Measurements from ENCODE around the gene PCDHB13.
"Not testable (repeated sequence)": the region's sequence is repeated elsewhere in the genome, so short reads cannot be mapped to it uniquely, and the experiment has no call there.

PCDHB13 gene

DNA sequence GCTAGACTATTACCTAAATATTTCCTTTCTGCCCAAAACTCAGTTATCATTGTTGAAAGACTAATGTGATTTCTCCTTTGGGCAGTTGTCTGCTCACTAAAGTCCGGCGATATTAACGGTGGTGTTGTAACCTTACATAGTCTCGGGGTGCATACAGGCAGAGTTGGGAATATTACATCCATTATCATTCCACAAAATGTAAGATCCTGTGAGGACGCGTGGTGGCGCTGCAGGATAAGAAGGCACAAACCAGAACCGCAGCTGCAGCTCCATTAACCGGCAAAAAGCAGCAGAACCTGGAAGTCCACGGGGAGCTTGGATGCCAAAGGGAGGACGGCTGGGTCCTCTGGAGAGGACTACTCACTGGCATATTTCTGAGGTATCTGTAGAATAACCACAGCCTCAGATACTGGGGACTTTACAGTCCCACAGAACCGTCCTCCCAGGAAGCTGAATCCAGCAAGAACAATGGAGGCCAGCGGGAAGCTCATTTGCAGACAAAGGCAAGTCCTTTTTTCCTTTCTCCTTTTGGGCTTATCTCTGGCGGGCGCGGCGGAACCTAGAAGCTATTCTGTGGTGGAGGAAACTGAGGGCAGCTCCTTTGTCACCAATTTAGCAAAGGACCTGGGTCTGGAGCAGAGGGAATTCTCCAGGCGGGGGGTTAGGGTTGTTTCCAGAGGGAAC, at the start of gene PCDHB13:
PCDHB13 (plus strand) TSS at position 264 of the 684 bp plus-strand sequence; CDS start at position 469, 205 bp downstream.
- DNase-seq = not testable (repeated sequence)

DNA sequence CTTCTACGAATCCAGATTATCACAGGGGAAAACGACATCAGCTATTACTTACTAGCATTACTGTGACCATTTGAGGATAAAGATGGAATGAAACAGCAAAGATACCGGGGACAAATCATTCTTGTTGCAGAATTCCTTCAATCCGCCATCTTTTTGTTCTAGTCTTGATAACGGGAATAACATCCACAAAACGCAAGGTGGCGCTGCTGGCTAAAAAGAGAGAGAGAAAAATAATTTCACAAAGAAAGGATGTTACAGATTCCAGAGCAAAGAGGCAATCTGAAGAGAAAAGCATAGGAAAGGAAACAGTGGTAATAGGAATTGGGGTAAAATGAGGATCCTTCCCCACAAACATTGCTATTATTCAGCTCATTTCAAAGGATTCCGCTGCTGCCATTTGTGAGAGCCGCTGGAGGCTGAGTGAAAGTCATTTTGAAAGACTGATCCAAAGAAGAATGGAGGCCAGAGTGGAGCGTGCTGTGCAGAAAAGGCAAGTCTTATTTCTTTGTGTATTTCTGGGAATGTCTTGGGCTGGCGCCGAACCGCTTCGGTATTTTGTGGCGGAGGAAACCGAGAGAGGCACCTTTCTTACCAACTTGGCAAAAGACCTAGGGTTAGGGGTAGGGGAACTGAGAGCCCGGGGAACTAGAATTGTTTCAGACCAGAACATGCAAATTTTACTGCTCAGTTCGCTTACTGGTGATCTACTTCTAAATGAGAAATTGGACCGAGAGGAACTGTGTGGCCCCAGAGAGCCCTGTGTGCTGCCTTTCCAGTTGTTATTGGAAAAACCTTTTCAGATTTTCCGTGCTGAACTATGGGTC, 41.1 kb upstream of the PCDHB13 start, which contains the start of gene PCDHB7:
PCDHB7 (plus strand) TSS at position 264 of the 824 bp plus-strand sequence; CDS start at position 456, 192 bp downstream.
- DNase-seq = no peak

DNA sequence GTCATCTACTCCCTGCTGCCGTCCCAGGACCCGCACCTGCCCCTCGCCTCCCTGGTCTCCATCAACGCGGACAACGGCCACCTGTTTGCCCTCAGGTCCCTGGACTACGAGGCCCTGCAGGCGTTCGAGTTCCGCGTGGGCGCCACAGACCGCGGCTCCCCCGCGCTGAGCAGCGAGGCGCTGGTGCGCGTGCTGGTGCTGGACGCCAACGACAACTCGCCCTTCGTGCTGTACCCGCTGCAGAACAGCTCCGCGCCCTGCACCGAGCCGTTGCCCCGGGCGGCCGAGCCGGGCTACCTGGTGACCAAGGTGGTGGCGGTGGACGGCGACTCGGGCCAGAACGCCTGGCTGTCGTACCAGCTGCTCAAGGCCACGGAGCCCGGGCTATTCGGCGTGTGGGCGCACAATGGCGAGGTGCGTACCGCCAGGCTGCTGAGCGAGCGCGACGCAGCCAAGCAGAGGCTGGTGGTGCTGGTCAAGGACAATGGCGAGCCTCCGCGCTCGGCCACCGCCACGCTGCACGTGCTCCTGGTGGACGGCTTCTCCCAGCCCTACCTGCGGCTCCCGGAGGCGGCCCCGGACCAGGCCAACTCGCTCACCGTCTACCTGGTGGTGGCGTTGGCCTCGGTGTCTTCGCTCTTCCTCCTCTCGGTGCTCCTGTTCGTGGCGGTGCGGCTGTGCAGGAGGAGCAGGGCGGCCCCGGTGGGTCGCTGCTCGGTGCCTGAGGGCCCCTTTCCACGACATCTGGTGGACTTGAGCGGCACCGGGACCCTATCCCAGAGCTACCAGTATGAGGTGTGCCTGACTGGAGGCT, 39.2 kb upstream of the PCDHB13 start:
- not testable (repeated sequence) for DNase-seq

DNA sequence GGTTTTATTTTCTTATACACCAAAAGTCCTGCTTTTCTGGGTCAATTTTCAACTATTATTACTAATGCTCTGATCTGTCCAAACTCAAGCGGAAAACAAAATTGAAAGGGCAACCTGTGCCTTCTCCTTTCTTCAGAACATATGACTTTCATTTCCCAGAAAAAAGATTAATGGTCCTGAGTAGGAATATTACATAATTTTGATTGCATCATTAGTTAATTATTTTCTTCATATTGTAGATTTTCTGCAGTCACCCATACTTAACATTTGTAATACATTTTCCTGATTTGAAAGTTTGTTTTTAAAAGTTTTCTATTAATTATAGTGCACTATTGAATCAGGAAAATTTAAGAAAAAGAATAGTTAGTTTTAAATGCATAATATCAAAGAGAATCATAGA, 37.8 kb upstream of the PCDHB13 start:
- peak; percentile 1 for DNase-seq

DNA sequence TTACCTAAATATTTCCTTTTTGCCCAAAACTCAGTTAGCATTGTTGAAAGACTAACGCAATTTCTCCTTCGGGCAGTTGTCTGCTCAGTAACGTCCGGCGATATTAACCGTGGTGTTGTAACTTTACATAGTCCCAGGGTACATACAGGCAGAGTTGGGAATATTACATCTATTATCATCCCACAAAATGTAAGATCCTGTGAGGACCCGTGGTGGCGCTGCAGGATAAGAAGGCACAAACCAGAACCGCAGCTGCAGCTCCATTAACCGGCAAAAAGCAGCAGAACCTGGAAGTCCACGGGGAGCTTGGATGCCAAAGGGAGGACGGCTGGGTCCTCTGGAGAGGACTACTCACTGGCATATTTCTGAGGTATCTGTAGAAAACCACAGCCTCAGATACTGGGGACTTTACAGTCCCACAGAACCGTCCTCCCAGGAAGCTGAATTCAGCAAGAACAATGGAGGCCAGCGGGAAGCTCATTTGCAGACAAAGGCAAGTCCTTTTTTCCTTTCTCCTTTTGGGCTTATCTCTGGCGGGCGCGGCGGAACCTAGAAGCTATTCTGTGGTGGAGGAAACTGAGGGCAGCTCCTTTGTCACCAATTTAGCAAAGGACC, 36.0 kb upstream of the PCDHB13 start, which contains the start of gene PCDHB8:
PCDHB8 (plus strand) TSS at position 214 of the 615 bp plus-strand sequence; CDS start at position 459, 245 bp downstream.
- not testable (repeated sequence) for DNase-seq

DNA sequence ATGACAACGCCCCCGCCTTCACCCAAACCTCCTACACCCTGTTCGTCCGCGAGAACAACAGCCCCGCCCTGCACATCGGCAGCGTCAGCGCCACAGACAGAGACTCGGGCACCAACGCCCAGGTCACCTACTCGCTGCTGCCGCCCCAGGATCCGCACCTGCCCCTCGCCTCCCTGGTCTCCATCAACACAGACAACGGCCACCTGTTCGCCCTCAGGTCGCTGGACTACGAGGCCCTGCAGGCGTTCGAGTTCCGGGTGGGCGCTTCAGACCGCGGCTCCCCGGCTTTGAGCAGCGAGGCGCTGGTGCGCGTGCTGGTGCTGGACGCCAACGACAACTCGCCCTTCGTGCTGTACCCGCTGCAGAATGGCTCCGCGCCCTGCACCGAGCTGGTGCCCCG, 34.3 kb upstream of the PCDHB13 start:
- DNase-seq = not testable (repeated sequence)

DNA sequence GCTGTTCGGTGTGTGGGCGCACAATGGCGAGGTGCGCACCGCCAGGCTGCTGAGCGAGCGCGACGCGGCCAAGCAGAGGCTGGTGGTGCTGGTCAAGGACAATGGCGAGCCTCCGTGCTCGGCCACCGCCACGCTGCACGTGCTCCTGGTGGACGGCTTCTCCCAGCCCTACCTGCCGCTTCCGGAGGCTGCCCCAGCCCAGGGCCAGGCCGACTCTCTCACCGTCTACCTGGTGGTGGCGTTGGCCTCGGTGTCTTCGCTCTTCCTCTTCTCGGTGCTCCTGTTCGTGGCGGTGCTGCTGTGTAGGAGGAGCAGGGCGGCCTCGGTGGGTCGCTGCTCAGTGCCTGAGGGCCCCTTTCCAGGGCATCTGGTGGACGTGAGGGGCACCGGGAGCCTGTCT, 33.8 kb upstream of the PCDHB13 start:
- not testable (repeated sequence) for DNase-seq

DNA sequence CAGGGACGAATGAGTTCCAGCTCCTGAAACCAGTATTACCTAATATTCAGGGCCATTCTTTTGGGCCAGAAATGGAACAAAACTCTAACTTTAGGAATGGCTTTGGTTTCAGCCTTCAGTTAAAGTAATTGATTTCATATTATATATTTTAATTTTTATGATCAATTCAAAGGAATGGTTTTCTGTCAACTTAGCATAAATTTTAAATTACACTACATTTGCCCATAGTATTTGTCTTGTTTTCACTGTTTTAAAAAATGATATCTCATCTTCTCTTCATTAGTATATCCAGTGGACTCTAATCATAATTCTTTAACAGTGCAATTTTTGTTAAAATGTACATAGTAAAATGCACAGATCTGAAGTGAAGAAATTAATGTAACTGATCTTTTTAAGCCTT, 33.4 kb upstream of the PCDHB13 start:
- no peak for DNase-seq

DNA sequence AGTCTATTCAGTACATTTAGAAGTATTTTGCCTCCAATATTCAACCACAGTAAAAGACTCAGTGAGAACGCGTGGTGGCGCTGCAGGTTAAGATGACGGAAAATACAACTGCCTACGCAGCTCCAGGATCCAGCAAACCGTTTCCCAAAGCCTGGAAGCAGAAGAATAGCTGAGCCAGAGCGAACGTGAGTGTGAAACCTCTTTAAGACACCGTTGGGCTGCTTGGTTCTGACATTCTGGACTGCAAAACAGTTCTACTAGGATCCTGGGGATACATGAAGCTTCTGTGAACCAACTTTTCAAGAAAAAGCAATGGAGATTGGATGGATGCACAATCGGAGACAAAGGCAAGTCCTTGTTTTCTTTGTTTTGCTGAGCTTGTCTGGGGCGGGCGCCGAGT, 31.5 kb upstream of the PCDHB13 start, which contains the start of gene PCDHB16:
PCDHB16 (plus strand) TSS at position 140 of the 400 bp plus-strand sequence; CDS start at position 313, 173 bp downstream.
- no peak for DNase-seq

DNA sequence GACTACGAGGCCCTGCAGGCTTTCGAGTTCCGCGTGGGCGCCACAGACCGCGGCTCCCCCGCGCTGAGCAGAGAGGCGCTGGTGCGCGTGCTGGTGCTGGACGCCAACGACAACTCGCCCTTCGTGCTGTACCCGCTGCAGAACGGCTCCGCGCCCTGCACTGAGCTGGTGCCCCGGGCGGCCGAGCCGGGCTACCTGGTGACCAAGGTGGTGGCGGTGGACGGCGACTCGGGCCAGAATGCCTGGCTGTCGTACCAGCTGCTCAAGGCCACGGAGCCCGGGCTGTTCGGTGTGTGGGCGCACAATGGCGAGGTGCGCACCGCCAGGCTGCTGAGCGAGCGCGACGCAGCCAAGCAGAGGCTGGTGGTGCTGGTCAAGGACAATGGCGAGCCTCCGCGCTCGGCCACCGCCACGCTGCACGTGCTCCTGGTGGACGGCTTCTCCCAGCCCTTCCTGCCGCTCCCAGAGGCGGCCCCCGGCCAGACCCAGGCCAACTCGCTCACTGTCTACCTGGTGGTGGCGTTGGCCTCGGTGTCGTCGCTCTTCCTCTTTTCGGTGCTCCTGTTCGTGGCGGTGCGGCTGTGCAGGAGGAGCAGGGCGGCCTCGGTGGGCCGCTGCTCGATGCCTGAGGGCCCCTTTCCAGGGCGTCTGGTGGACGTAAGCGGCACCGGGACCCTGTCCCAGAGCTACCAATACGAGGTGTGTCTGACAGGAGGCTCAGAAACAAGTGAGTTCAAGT, 29.4 kb upstream of the PCDHB13 start:
- not testable (repeated sequence) for DNase-seq

DNA sequence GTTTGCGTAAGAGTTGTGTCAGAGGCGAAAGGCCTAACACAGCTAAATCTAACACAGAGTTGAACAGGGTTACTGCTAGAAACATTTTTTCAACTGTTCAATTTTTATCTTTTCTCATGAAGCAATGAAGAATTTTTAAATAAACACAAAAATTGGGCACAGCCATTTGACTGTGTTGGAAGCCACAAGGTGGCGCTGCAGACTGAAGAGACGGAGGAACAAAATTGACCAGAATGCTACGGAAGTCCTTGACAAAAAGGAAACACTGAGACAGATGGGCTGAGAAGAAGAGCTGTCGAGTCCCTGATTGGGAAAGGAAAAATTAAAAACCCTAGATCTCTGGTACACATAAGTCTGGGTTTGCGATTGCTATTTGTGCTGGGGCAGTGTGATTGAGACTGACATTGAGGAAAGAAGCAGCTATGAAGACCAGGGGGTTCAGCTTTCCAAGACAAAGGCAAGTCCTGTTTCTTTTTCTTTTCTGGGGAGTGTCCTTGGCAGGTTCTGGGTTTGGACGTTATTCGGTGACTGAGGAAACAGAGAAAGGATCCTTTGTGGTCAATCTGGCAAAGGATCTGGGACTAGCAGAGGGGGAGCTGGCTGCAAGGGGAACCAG, 26.7 kb upstream of the PCDHB13 start, which contains the start of gene PCDHB9:
PCDHB9 (plus strand) TSS at position 265 of the 616 bp plus-strand sequence; CDS start at position 423, 158 bp downstream.
- no peak for DNase-seq

DNA sequence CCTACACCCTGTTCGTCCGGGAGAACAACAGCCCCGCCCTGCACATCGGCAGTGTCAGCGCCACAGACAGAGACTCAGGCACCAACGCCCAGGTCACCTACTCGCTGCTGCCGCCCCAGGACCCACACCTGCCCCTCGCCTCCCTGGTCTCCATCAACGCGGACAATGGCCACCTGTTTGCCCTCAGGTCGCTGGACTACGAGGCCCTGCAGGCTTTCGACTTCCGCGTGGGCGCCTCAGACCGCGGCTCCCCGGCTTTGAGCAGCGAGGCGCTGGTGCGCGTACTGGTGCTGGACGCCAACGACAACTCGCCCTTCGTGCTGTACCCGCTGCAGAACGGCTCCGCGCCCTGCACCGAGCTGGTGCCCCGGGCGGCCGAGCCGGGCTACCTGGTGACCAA, 25.0 kb upstream of the PCDHB13 start:
- DNase-seq = not testable (repeated sequence)

DNA sequence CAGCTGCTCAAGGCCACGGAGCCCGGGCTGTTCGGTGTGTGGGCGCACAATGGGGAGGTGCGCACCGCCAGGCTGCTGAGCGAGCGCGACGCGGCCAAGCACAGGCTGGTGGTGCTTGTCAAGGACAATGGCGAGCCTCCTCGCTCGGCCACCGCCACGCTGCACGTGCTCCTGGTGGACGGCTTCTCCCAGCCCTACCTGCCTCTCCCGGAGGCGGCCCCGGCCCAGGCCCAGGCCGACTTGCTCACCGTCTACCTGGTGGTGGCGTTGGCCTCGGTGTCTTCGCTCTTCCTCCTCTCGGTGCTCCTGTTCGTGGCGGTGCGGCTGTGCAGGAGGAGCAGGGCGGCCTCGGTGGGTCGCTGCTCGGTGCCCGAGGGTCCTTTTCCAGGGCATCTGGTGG, 24.6 kb upstream of the PCDHB13 start:
- not testable (repeated sequence) for DNase-seq

DNA sequence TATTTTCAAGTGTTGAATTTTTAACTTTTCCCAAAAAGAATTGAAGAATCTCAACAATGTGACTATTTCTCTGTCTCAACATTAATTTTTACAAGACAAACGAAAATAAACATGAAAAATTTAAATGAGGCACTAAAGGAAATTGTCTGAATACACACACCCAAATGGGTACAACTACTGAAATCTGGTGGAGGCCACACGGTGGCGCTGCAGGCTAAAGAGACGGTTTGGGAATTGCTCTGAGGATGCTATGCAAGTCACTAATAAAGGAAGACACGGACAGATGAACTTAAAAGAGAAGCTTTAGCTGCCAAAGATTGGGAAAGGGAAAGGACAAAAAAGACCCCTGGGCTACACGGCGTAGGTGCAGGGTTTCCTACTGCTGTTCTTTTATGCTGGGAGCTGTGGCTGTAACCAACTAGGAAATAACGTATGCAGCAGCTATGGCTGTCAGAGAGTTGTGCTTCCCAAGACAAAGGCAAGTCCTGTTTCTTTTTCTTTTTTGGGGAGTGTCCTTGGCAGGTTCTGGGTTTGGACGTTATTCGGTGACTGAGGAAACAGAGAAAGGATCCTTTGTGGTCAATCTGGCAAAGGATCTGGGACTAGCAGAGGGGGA, 21.5 kb upstream of the PCDHB13 start, which contains the start of gene PCDHB10:
PCDHB10 (plus strand) TSS at position 244 of the 616 bp plus-strand sequence; CDS start at position 444, 200 bp downstream.
- no peak for DNase-seq

DNA sequence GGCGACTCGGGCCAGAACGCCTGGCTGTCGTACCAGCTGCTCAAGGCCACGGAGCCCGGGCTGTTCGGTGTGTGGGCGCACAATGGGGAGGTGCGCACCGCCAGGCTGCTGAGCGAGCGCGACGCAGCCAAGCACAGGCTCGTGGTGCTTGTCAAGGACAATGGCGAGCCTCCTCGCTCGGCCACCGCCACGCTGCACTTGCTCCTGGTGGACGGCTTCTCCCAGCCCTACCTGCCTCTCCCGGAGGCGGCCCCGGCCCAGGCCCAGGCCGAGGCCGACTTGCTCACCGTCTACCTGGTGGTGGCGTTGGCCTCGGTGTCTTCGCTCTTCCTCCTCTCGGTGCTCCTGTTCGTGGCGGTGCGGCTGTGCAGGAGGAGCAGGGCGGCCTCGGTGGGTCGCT, 19.4 kb upstream of the PCDHB13 start:
- not testable (repeated sequence) for DNase-seq

DNA sequence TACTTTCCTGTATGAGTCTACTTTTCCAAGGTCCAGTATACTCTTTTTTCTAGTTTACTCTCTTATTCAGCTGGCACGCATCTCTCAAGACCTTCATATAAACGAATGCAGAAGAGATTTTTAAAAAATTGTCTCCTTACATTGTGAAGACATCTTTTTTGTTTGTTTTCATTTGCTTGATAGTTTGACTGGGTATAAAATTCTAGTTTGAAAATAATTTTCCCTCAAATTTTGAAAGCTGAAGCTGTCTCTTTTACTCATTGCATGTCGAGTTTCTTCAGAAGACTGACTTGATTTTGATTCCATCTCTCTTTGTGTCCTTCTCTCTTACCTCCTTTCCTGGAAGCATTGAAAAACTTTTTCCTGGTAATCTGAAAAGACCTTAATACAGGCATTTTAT, 17.4 kb upstream of the PCDHB13 start:
- DNase-seq = no peak

DNA sequence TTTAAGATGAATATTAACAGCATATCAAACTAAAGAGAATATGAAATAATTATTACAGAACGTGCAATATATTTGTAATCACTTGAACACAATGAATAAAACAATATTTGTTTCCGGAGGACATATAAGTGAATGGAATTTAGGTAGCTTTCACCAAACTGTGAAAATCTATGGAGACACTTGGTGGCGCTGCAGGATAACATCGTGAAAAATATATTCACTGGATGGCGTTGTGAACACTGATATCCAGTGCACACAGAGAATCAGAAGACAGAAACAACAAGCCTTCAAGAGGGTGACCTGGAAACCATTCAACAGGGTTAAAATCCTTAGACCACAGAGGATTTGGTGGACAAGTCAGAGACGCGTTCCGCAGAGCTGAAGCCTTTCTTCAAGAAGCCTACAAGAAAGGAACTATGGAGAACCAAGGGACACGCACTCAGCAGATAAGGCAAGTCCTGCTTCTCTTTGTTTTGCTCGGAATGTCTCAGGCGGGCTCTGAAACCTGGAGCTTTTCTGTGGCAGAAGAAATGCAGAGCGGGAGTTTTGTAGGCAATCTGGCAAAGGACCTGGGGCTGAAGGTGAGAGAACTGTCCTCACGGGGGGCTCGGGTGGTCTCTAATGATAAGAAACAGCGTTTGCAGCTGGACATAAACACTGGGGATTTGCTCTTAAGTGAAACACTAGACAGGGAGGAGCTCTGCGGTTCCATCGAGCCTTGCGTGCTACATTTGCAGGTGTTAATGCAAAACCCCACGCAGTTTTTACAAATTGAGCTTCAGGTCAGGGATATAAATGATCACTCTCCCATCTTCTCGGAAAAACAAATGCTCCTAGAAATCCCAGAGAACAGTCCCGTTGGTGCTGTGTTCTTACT, 14.1 kb upstream of the PCDHB13 start, which contains the start of gene PCDHB11:
PCDHB11 (plus strand) TSS at position 269 of the 877 bp plus-strand sequence; CDS start at position 417, 148 bp downstream.
- DNase-seq = no peak

DNA sequence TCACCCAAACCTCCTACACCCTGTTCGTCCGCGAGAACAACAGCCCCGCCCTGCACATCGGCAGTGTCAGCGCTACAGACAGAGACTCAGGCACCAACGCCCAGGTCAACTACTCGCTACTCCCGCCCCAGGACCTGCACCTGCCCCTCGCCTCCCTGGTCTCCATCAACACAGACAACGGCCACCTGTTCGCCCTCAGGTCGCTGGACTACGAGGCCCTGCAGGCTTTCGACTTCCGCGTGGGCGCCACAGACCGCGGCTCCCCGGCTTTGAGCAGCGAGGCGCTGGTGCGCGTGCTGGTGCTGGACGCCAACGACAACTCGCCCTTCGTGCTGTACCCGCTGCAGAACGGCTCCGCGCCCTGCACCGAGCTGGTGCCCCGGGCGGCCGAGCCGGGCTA, 12.6 kb upstream of the PCDHB13 start:
- DNase-seq = not testable (repeated sequence)

DNA sequence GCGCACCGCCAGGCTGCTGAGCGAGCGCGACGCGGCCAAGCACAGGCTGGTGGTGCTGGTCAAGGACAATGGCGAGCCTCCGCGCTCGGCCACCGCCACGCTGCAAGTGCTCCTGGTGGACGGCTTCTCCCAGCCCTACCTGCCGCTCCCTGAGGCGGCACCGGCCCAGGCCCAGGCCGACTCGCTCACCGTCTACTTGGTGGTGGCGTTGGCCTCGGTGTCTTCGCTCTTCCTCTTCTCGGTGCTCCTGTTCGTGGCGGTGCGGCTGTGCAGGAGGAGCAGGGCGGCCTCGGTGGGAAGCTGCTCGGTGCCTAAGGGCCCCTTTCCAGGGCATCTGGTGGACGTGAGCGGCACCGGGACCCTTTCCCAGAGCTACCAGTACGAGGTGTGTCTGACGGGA, 12.1 kb upstream of the PCDHB13 start:
- not testable (repeated sequence) for DNase-seq

Data from inflammatory macrophage treated with lipopolysaccharide for 4 hours (primary cell).